HG03066 (cell line): ENCODE data around the gene CAND2.

Experiments
- ATAC-seq: cut with Tn5 transposase; IDR thresholded peaks from one replicate; pipeline ENCODE4 v1.9.1; 2021; ENCODE audit warnings: low read depth; ENCODE audit not compliant: unreplicated experiment

The CAND2 gene

GRCh38 chr3:12799525-12800440 is 3.3 kb downstream of the CAND2 start:
- no peak for ATAC-seq

- ATAC-seq: no peak
These were observed 6.9 kb downstream of the CAND2 start for GRCh38 chr3:12803371-12803770.

- ATAC-seq: no peak
These were observed 10.6 kb downstream of the CAND2 start for GRCh38 chr3:12807066-12807465.

- ATAC-seq: no peak
These were observed 11.3 kb downstream of the CAND2 start for GRCh38 chr3:12807601-12808359.

- ATAC-seq: no peak
These were observed 12.1 kb downstream of the CAND2 start for GRCh38 chr3:12808587-12808986.

GRCh38 chr3:12809001-12809400 is 12.5 kb downstream of the CAND2 start:
- no peak for ATAC-seq

- no peak for ATAC-seq
These were observed 13.0 kb downstream of the CAND2 start for GRCh38 chr3:12809435-12809834.

GRCh38 chr3:12810013-12810780 is 13.7 kb downstream of the CAND2 start:
- peak; percentile 99 for ATAC-seq

GRCh38 chr3:12810961-12811360 is 14.5 kb downstream of the CAND2 start:
- no peak for ATAC-seq

- no peak for ATAC-seq
These were observed 16.3 kb downstream of the CAND2 start for GRCh38 chr3:12812812-12813211.

- ATAC-seq: no peak
These were observed 17.5 kb downstream of the CAND2 start for GRCh38 chr3:12813967-12814366.

- ATAC-seq: no peak
These were observed 18.6 kb downstream of the CAND2 start for GRCh38 chr3:12815078-12815477.

- no peak for ATAC-seq
These were observed 19.2 kb downstream of the CAND2 start for GRCh38 chr3:12815719-12816118.

GRCh38 chr3:12816521-12817342 is 20.3 kb downstream of the CAND2 start:
- ATAC-seq: no peak

- ATAC-seq: no peak
These were observed 20.8 kb downstream of the CAND2 start for GRCh38 chr3:12817343-12817710.

- ATAC-seq: no peak
These were observed 21.8 kb downstream of the CAND2 start for GRCh38 chr3:12818273-12818672.

- peak; percentile 68 for ATAC-seq
These were observed 22.3 kb downstream of the CAND2 start for GRCh38 chr3:12818773-12819172.

- no peak for ATAC-seq
These were observed 26.4 kb downstream of the CAND2 start for GRCh38 chr3:12822725-12823373.

- ATAC-seq: no peak
These were observed 27.8 kb downstream of the CAND2 start for GRCh38 chr3:12824299-12824698.

GRCh38 chr3:12825156-12825555 is 28.7 kb downstream of the CAND2 start:
- ATAC-seq: no peak
